Panc1 (cell line): ENCODE measurements around the gene MXRA5. TPM values are rescaled to one million over a fixed set of nuclear protein-coding genes. Genes with fewer than 3 reads are reported as not detected.

ENCODE experiments used
- ATAC-seq: fragments of 200-7000 bp; cut with Tn5 transposase; 2 replicates; pipeline ENCODE4 v1.9.1; 2020; ENCODE audit warnings: mild to moderate bottlenecking, moderate library complexity
- BruUV-seq: library from RNA; stranded (reverse); fragments of 400-500 nt; replicated peaks from 2 replicates; lab custom pipeline; 2021; lab: Mats Ljungman, UMichigan
- CTCF ChIA-PET: fragments of 300-600 bp; sonication (Branson Sonifier 250); formaldehyde crosslinking; loops from one replicate; lab custom pipeline; 2022; ENCODE audit warnings: antibody characterized with exemption; lab: Charles Lee
- POLR2A ChIA-PET: fragments of 300-600 bp; sonication (Branson Sonifier 250); formaldehyde crosslinking; loops from one replicate; lab custom pipeline; 2022; ENCODE audit warnings: antibody characterized with exemption; lab: Charles Lee
- DNase-seq: peaks from one replicate; pipeline ENCODE4 v3.0.0-alpha.2; 2010; ENCODE audit warnings: low read depth, low spot score
- H3K27ac ChIP-seq: 2 replicates; pipeline ENCODE4 v1.5.1; 2011; ENCODE audit warnings: mild to moderate bottlenecking, low read length, inconsistent platforms
- H3K27me3 ChIP-seq: fragments of 200-500 bp; sonication (Bioruptor generic); 2 replicates; pipeline ENCODE4 v1.6.0; 2014; ENCODE audit warnings: low read length, inconsistent platforms; ENCODE audit not compliant: control insufficient read depth, insufficient read depth
- H3K36me3 ChIP-seq: fragments of 200-500 bp; sonication (Bioruptor generic); 2 replicates; pipeline ENCODE4 v1.5.1; 2014; ENCODE audit warnings: inconsistent platforms, mild to moderate bottlenecking, low read length, moderate library complexity; ENCODE audit not compliant: control insufficient read depth, insufficient read depth
- H3K4me1 ChIP-seq: 2 replicates; pipeline ENCODE4 v1.5.1; 2011; ENCODE audit warnings: inconsistent platforms, mild to moderate bottlenecking, low read length, moderate library complexity; ENCODE audit not compliant: control insufficient read depth, insufficient read depth
- H3K4me3 ChIP-seq, 2 experiments: 2 replicates each; pipeline ENCODE4 v1.5.1; 2011 to 2012; ENCODE audit warnings: low read depth in 2 of 2, low read length in 2 of 2, mild to moderate bottlenecking in 2 of 2, inconsistent platforms in 1 of 2, moderate library complexity in 1 of 2
- H3K9me3 ChIP-seq: fragments of 200-500 bp; sonication (Bioruptor generic); 2 replicates; pipeline ENCODE4 v1.5.1; 2014; ENCODE audit warnings: low read depth, mild to moderate bottlenecking, inconsistent platforms, low read length, moderate library complexity; ENCODE audit not compliant: control insufficient read depth, insufficient read depth
- POLR2AphosphoS5 ChIP-seq: IDR thresholded peaks from 2 replicates; pipeline ENCODE4 v1.6.1; 2012; ENCODE audit warnings: mild to moderate bottlenecking, low read depth, low read length, moderate library complexity
- SIN3A ChIP-seq: IDR thresholded peaks from 2 replicates; pipeline ENCODE4 v1.6.1; 2012; ENCODE audit warnings: low read depth, mild to moderate bottlenecking, low read length, moderate library complexity, borderline replicate concordance; ENCODE audit not compliant: insufficient read depth
- TCF7L2 ChIP-seq: IDR thresholded peaks from 2 replicates; pipeline ENCODE4 v1.6.1; 2011; ENCODE audit warnings: mild to moderate bottlenecking, low read depth, low read length, inconsistent platforms
- in situ Hi-C: cut with HindIII; loops from 2 replicates; pipeline ENCODE4 v1.10.0; 2016; ENCODE audit warnings: low sequenced_read_pairs, low pct_unique_long_range_greater_than_20kb
- intact Hi-C: fragments of 100-400 bp; cut with micrococcal nuclease; formaldehyde crosslinking; loops from one replicate; pipeline ENCODE4 v1.10.0; 2022; ENCODE audit not compliant: unreplicated experiment
- total RNA-seq: library from RNA; stranded (reverse); gene quantifications from one replicate; pipeline ENCODE4 v1.2.1, GENCODE V29; 2021; ENCODE audit not compliant: unreplicated experiment
- TF ChIP-seq, protein P1 (sequence below): fragments of 450-650 bp; IDR thresholded peaks from 2 replicates; pipeline ENCODE4 v1.5.1; 2017; ENCODE audit warnings: mild to moderate bottlenecking
- TF ChIP-seq, protein P2 (sequence below), 2 experiments: IDR thresholded peaks; 2 replicates each; pipeline ENCODE4 v1.6.1; 2011 to 2012; ENCODE audit warnings: low read depth in 2 of 2, control low read depth in 1 of 2, low read length in 1 of 2, mild to moderate bottlenecking in 1 of 2, moderate library complexity in 1 of 2; ENCODE audit not compliant: insufficient read depth in 1 of 2

MXRA5 gene
- total RNA-seq, 1 experiment from 2014 or later: 14.2 TPM

DNA sequence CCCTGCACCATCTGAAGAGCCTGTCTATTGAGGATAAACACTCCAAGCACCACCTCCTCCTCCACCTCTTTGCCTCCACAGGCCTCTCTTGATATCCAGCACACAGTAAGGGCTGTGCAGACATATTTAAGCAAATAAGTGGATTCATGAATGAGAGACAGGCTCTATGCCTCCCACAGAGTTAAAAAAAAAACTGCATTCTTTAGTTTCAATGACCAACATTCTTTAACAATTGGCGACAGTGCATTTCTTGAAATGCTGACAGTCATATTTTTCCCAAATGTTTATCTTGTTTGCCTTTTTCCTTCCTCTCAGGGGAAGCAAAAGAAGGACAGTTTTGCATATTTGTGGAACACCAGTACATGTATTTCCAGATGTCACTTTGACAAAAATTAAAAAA lies 38.6 kb downstream of the MXRA5 start:
- Histone ChIP-seq H3K27me3 (no peaks in the 10 kb centered on the region), H3K4me1 (no peaks in the 10 kb centered on the region), H3K27ac (no peak overlapping the region), H3K36me3 (no peaks in the 10 kb centered on the region), H3K9me3 (no peaks in the 10 kb centered on the region), H3K4me3 (no peak overlapping the region)
- ATAC-seq (no peak), DNase-seq (no peak)
- TF ChIP-seq TCF7L2 (no peak), SIN3A (no peak)
- in situ Hi-C loops: no loop called here
- BruUV-seq: no TSS peak
- CTCF ChIA-PET: no interaction called here
- intact Hi-C loops: no loop called here
- POLR2A ChIA-PET: no interaction called here

DNA sequence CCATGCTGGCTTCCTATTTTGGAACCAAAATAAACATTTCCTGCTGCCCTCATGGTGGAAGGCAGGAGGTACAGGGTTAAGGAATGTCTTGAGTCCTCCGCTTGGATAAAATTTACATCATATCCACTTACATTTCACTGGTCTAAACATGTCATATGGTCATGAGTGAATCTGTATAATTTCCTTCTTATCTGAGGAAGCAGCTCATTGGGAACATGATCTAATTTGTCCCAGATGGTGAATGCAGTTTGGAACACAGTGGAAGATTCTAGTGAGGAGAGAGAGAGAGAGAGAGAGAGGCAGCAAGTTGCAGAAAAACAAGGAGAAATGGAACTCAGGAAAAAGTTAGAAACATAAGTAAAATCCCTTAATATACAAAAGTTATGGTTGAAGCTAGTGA lies 46.8 kb downstream of the MXRA5 start:
- Histone ChIP-seq H3K27me3 (no peaks in the 10 kb centered on the region), H3K4me1 (no peaks in the 10 kb centered on the region), H3K9me3 (no peaks in the 10 kb centered on the region), H3K27ac (no peak overlapping the region), H3K4me3 (no peak overlapping the region), H3K36me3 (no peaks in the 10 kb centered on the region)
- POLR2A ChIA-PET: no interaction called here
- no peak for ATAC-seq
- no peak for TF ChIP-seq TCF7L2
- TF ChIP-seq, protein P1, sequence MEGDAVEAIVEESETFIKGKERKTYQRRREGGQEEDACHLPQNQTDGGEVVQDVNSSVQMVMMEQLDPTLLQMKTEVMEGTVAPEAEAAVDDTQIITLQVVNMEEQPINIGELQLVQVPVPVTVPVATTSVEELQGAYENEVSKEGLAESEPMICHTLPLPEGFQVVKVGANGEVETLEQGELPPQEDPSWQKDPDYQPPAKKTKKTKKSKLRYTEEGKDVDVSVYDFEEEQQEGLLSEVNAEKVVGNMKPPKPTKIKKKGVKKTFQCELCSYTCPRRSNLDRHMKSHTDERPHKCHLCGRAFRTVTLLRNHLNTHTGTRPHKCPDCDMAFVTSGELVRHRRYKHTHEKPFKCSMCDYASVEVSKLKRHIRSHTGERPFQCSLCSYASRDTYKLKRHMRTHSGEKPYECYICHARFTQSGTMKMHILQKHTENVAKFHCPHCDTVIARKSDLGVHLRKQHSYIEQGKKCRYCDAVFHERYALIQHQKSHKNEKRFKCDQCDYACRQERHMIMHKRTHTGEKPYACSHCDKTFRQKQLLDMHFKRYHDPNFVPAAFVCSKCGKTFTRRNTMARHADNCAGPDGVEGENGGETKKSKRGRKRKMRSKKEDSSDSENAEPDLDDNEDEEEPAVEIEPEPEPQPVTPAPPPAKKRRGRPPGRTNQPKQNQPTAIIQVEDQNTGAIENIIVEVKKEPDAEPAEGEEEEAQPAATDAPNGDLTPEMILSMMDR: no peak
- TF ChIP-seq POLR2AphosphoS5: no peak
- no peak for TF ChIP-seq SIN3A
- TF ChIP-seq, protein P2, sequence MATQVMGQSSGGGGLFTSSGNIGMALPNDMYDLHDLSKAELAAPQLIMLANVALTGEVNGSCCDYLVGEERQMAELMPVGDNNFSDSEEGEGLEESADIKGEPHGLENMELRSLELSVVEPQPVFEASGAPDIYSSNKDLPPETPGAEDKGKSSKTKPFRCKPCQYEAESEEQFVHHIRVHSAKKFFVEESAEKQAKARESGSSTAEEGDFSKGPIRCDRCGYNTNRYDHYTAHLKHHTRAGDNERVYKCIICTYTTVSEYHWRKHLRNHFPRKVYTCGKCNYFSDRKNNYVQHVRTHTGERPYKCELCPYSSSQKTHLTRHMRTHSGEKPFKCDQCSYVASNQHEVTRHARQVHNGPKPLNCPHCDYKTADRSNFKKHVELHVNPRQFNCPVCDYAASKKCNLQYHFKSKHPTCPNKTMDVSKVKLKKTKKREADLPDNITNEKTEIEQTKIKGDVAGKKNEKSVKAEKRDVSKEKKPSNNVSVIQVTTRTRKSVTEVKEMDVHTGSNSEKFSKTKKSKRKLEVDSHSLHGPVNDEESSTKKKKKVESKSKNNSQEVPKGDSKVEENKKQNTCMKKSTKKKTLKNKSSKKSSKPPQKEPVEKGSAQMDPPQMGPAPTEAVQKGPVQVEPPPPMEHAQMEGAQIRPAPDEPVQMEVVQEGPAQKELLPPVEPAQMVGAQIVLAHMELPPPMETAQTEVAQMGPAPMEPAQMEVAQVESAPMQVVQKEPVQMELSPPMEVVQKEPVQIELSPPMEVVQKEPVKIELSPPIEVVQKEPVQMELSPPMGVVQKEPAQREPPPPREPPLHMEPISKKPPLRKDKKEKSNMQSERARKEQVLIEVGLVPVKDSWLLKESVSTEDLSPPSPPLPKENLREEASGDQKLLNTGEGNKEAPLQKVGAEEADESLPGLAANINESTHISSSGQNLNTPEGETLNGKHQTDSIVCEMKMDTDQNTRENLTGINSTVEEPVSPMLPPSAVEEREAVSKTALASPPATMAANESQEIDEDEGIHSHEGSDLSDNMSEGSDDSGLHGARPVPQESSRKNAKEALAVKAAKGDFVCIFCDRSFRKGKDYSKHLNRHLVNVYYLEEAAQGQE (IDR thresholded peaks at IDR 0.05; ENCODE audit: insufficient read depth in 1 of 2, low read depth in 2 of 2, low read length in 1 of 2): no peak
- DNase-seq: no peak
- CTCF ChIA-PET: no interaction called here
- in situ Hi-C loops (no loop called here), intact Hi-C loops (no loop called here)
- BruUV-seq: no TSS peak

GRCh38 chrX:3295731-3296130 lies 50.7 kb downstream of the MXRA5 start:
- no peaks in the 10 kb centered on the region for H3K9me3 ChIP-seq
- CTCF ChIA-PET: no interaction called here
- no peak overlapping the region for H3K4me3 ChIP-seq
- intact Hi-C loops: no loop called here
- no peaks in the 10 kb centered on the region for H3K36me3 ChIP-seq
- POLR2A ChIA-PET: no interaction called here
- ATAC-seq: no peak
- no peak for TF ChIP-seq POLR2AphosphoS5
- TF ChIP-seq, protein P2 (IDR thresholded peaks at IDR 0.05; ENCODE audit: insufficient read depth in 1 of 2, low read depth in 2 of 2, low read length in 1 of 2): no peak
- no peak for DNase-seq
- no TSS peak for BruUV-seq
- no peak overlapping the region for H3K27ac ChIP-seq
- H3K27me3 ChIP-seq: no peaks in the 10 kb centered on the region
- in situ Hi-C loops: no loop called here
- H3K4me1 ChIP-seq: no peaks in the 10 kb centered on the region
